WTC11 (cell line): ENCODE results near the gene ATP6V0E1. TPM values are rescaled to one million over a fixed set of nuclear protein-coding genes. Genes with fewer than 3 reads are reported as not detected.

Experiments
- ATAC-seq: fragments of 200-7000 bp; cut with Tn5 transposase; 2 replicates; pipeline ENCODE4 v1.10.0; 2021; ENCODE audit warnings: mild to moderate bottlenecking, moderate library complexity
- CTCF ChIA-PET: fragments of 300-600 bp; sonication (Branson Sonifier 250); formaldehyde crosslinking; loops from one replicate; lab custom pipeline; 2021; ENCODE audit warnings: antibody characterized with exemption; lab: Charles Lee
- POLR2A ChIA-PET: fragments of 350-600 bp; sonication (Branson Sonifier 250); formaldehyde crosslinking; loops from one replicate; lab custom pipeline; 2021; ENCODE audit warnings: antibody characterized with exemption; lab: Charles Lee
- DNase-seq: peaks from one replicate; pipeline ENCODE4 v3.0.0; 2021; ENCODE audit warnings: low spot score
- H3K27ac Mint-ChIP-seq: 2 replicates; pipeline ENCODE4 v1.8.0; 2021; ENCODE audit warnings: mixed read lengths
- H3K27me3 Mint-ChIP-seq: 2 replicates; pipeline ENCODE4 v1.8.0; 2021; ENCODE audit warnings: low read depth, mild to moderate bottlenecking, moderate library complexity, mixed read lengths
- H3K36me3 Mint-ChIP-seq: 2 replicates; pipeline ENCODE4 v1.8.0; 2021; ENCODE audit warnings: mixed read lengths
- H3K4me1 Mint-ChIP-seq: 2 replicates; pipeline ENCODE4 v1.8.0; 2022; ENCODE audit warnings: mixed read lengths
- H3K4me3 Mint-ChIP-seq: 2 replicates; pipeline ENCODE4 v1.8.0; 2021; ENCODE audit warnings: mild to moderate bottlenecking, moderate library complexity, mixed read lengths
- H3K9me3 Mint-ChIP-seq: 2 replicates; pipeline ENCODE4 v1.8.0; 2021; ENCODE audit warnings: mixed read lengths
- AFF4 ChIP-seq: sonication (generic); formaldehyde crosslinking; IDR thresholded peaks from 2 replicates; pipeline ENCODE4 v1.8.1; 2023; ENCODE audit warnings: mild to moderate bottlenecking, missing genetic modification reagents, borderline replicate concordance
- ATF1 ChIP-seq: sonication (generic); formaldehyde crosslinking; IDR thresholded peaks from 2 replicates; pipeline ENCODE4 v1.8.1; 2023; ENCODE audit warnings: mild to moderate bottlenecking, moderate library complexity, missing genetic modification reagents
- ATF3 ChIP-seq: sonication (generic); formaldehyde crosslinking; conservative IDR thresholded peaks from 2 replicates; pipeline ENCODE4 v1.8.1; 2022; ENCODE audit warnings: mild to moderate bottlenecking, missing genetic modification reagents
- CREM ChIP-seq: sonication (generic); formaldehyde crosslinking; IDR thresholded peaks from 2 replicates; pipeline ENCODE4 v1.8.1; 2022; ENCODE audit warnings: mild to moderate bottlenecking, missing genetic modification reagents, moderate library complexity
- ELF4 ChIP-seq: sonication (generic); formaldehyde crosslinking; IDR thresholded peaks from 2 replicates; pipeline ENCODE4 v1.8.1; 2022; ENCODE audit warnings: low read depth, mild to moderate bottlenecking, moderate library complexity, missing genetic modification reagents
- FOXK1 ChIP-seq: sonication (generic); formaldehyde crosslinking; IDR thresholded peaks from 2 replicates; pipeline ENCODE4 v1.8.0; 2022; ENCODE audit warnings: mild to moderate bottlenecking, moderate library complexity, missing genetic modification reagents
- FOXP1 ChIP-seq: sonication (generic); formaldehyde crosslinking; IDR thresholded peaks from 2 replicates; pipeline ENCODE4 v1.8.0; 2022; ENCODE audit warnings: missing genetic modification reagents, mild to moderate bottlenecking, moderate library complexity, borderline replicate concordance
- GABPB1 ChIP-seq: sonication (generic); formaldehyde crosslinking; IDR thresholded peaks from 2 replicates; pipeline ENCODE4 v1.8.1; 2023; ENCODE audit warnings: mild to moderate bottlenecking, missing genetic modification reagents
- HMGA2 ChIP-seq: fragments of 250-450 bp; sonication (Bioruptor Pico); IDR thresholded peaks from 2 replicates; pipeline ENCODE4 v1.4.0; 2021; ENCODE audit warnings: mild to moderate bottlenecking, moderate library complexity
- KAT7 ChIP-seq: sonication (generic); formaldehyde crosslinking; IDR thresholded peaks from 2 replicates; pipeline ENCODE4 v1.8.1; 2023; ENCODE audit warnings: missing genetic modification reagents, mild to moderate bottlenecking, borderline replicate concordance
- MAX ChIP-seq: sonication (generic); formaldehyde crosslinking; IDR thresholded peaks from 2 replicates; pipeline ENCODE4 v1.8.0; 2022; ENCODE audit warnings: mild to moderate bottlenecking, missing genetic modification reagents
- NFYB ChIP-seq: sonication (generic); formaldehyde crosslinking; conservative IDR thresholded peaks from 2 replicates; pipeline ENCODE4 v1.8.0; 2022; ENCODE audit warnings: low read depth, missing genetic modification reagents
- NR1H2 ChIP-seq: sonication (generic); formaldehyde crosslinking; IDR thresholded peaks from 2 replicates; pipeline ENCODE4 v1.9.0; 2021; ENCODE audit warnings: mild to moderate bottlenecking, moderate library complexity, missing genetic modification reagents
- NR3C1 ChIP-seq: sonication (generic); formaldehyde crosslinking; conservative IDR thresholded peaks from 2 replicates; pipeline ENCODE4 v1.8.1; 2023; ENCODE audit warnings: low read depth, mild to moderate bottlenecking, missing genetic modification reagents
- SMAD4 ChIP-seq: sonication (generic); formaldehyde crosslinking; IDR thresholded peaks from 2 replicates; pipeline ENCODE4 v1.8.0; 2022; ENCODE audit warnings: mild to moderate bottlenecking, missing genetic modification reagents
- STAT6 ChIP-seq: sonication (generic); formaldehyde crosslinking; conservative IDR thresholded peaks from 2 replicates; pipeline ENCODE4 v1.8.1; 2023; ENCODE audit warnings: mild to moderate bottlenecking, low read depth, missing genetic modification reagents, moderate library complexity
- TCF7 ChIP-seq: sonication (generic); formaldehyde crosslinking; IDR thresholded peaks from 2 replicates; pipeline ENCODE4 v1.8.0; 2022; ENCODE audit warnings: mild to moderate bottlenecking, low read depth, missing genetic modification reagents, moderate library complexity
- TEAD1 ChIP-seq: sonication (generic); formaldehyde crosslinking; IDR thresholded peaks from 2 replicates; pipeline ENCODE4 v1.8.0; 2022; ENCODE audit warnings: mild to moderate bottlenecking, missing genetic modification reagents
- TEAD4 ChIP-seq: sonication (generic); formaldehyde crosslinking; IDR thresholded peaks from 2 replicates; pipeline ENCODE4 v1.8.0; 2022; ENCODE audit warnings: mild to moderate bottlenecking, missing genetic modification reagents
- ZNF138 ChIP-seq: sonication (generic); formaldehyde crosslinking; conservative IDR thresholded peaks from 2 replicates; pipeline ENCODE4 v1.8.1; 2022; ENCODE audit warnings: mild to moderate bottlenecking, moderate library complexity, missing genetic modification reagents
- ZNF263 ChIP-seq: sonication (generic); formaldehyde crosslinking; IDR thresholded peaks from 2 replicates; pipeline ENCODE4 v1.8.1; 2022; ENCODE audit warnings: low read depth, mild to moderate bottlenecking, moderate library complexity, missing genetic modification reagents
- ZNF317 ChIP-seq: sonication (generic); formaldehyde crosslinking; IDR thresholded peaks from 2 replicates; pipeline ENCODE4 v1.8.1; 2023; ENCODE audit warnings: low read depth, mild to moderate bottlenecking, moderate library complexity, missing genetic modification reagents, borderline replicate concordance
- ZNF416 ChIP-seq: fragments of 250-450 bp; sonication (Bioruptor Pico); IDR thresholded peaks from 2 replicates; pipeline ENCODE4 v1.9.0; 2021; ENCODE audit warnings: mild to moderate bottlenecking, inconsistent platforms
- ZNF423 ChIP-seq: fragments of 250-450 bp; sonication (Bioruptor Pico); IDR thresholded peaks from 2 replicates; pipeline ENCODE4 v2.1.2; 2022; ENCODE audit warnings: mild to moderate bottlenecking, moderate library complexity
- total RNA-seq: library from RNA; stranded (reverse); gene quantifications from 3 replicates; pipeline ENCODE4 v1.2.3, GENCODE V29; 2021

Gene ATP6V0E1
- total RNA-seq, 1 experiment from 2014 or later: 80.9 TPM

GRCh38 chr5:173015192-173015591 is 31.6 kb downstream of the ATP6V0E1 start (continued):
- no peak for TF ChIP-seq AFF4 (CRISPR knock-in tag)
- TF ChIP-seq SMAD4: no peak
- TF ChIP-seq NR1H2 (CRISPR knock-in tag): no peak
- TF ChIP-seq ATF3 (CRISPR knock-in tag): no peak
- no peak for TF ChIP-seq GABPB1 (CRISPR knock-in tag)
- no peak for TF ChIP-seq ATF1

GRCh38 chr5:173015598-173016455 is 32.3 kb downstream of the ATP6V0E1 start:
- DNase-seq: peak; percentile 11
- no peaks in the 10 kb centered on the region for H3K9me3 Mint-ChIP-seq
- peak overlapping the region; percentile 3; the same call in 1 of the 2 replicates for H3K4me3 Mint-ChIP-seq
- ChIA-PET CTCF (interaction anchor here (1.0 to 1.4 kb wide), 6 partner anchors 32 to 309 kb away, joined by 3 to 7 read pairs (median 4); partner anchors contain the start of gene BNIP1), POLR2A (interaction anchor here (0.9 kb wide), 1 partner anchor 57 kb away, joined by 5 read pairs; the partner anchor contains the start of gene RPL26L1)
- peaks cover 15% of the 10 kb centered on the region for H3K36me3 Mint-ChIP-seq
- ATAC-seq: no peak
- no peak for TF ChIP-seq FOXP1 (CRISPR knock-in tag)
- no peak for TF ChIP-seq TCF7 (CRISPR knock-in tag)
- H3K27me3 Mint-ChIP-seq: no peaks in the 10 kb centered on the region
- peak overlapping the region; percentile 94 for H3K27ac Mint-ChIP-seq
- peaks cover 26% of the 10 kb centered on the region for H3K4me1 Mint-ChIP-seq

- Mint-ChIP-seq H3K36me3 (peaks cover 22% of the 10 kb centered on the region), H3K4me3 (peak overlapping the region; percentile 3; the same call in 1 of the 2 replicates), H3K4me1 (peaks cover 26% of the 10 kb centered on the region), H3K27ac (peak overlapping the region; percentile 94), H3K27me3 (no peaks in the 10 kb centered on the region), H3K9me3 (no peaks in the 10 kb centered on the region)
- peak; percentile 44; the same call in 1 of the 2 replicates for ATAC-seq
- ChIA-PET POLR2A (interaction anchor here (0.8 kb wide), 1 partner anchor 10 kb away, joined by 3 read pairs; no protein-coding TSS in a partner anchor), CTCF (interaction anchor here (1.0 to 1.4 kb wide), 4 partner anchors 32 to 309 kb away, joined by 4 to 7 read pairs (median 6); partner anchors contain the start of gene BNIP1)
- DNase-seq: no peak
- TF ChIP-seq ZNF416 (CRISPR knock-in tag): no peak
- TF ChIP-seq ZNF423 (CRISPR knock-in tag): no peak
- TF ChIP-seq ZNF317: no peak
- no peak for TF ChIP-seq STAT6
- TF ChIP-seq MAX (CRISPR knock-in tag): no peak
- no peak for TF ChIP-seq HMGA2
- no peak for TF ChIP-seq TEAD1 (CRISPR knock-in tag)
- TF ChIP-seq ZNF263 (CRISPR knock-in tag): no peak
- TF ChIP-seq SMAD4: no peak
- no peak for TF ChIP-seq NFYB
- no peak for TF ChIP-seq TEAD4
- no peak for TF ChIP-seq ATF3 (CRISPR knock-in tag)
- no peak for TF ChIP-seq KAT7 (CRISPR knock-in tag)
- TF ChIP-seq CREM (CRISPR knock-in tag): no peak
- TF ChIP-seq NR3C1: no peak
- TF ChIP-seq ZNF138 (CRISPR knock-in tag): no peak
- TF ChIP-seq NR1H2 (CRISPR knock-in tag): no peak
- no peak for TF ChIP-seq ELF4 (CRISPR knock-in tag)
- no peak for TF ChIP-seq FOXK1 (CRISPR knock-in tag)
Measured at GRCh38 chr5:173016598-173017046, 33.1 kb downstream of the ATP6V0E1 start.
